Activated CD8-positive, alpha-beta memory T cell treated with anti-CD3 and anti-CD28 coated beads for 48 hours (primary cell): ENCODE results near the gene ZNF862.
A peak's percentile ranks its signal among the peaks of the same experiment; 100 is the strongest.

Source experiments
- DNase-seq, 3 experiments: peaks; one replicate each; pipeline ENCODE4 v3.0.0-alpha.2; 2020; ENCODE audit warnings: low read depth in 2 of 3, low spot score in 2 of 3

The ZNF862 gene

GRCh38 chr7:149864751-149865150, 26.6 kb downstream of the ZNF862 start:
- DNase-seq, result no peak

GRCh38 chr7:149865437-149865836, 27.3 kb downstream of the ZNF862 start:
- DNase-seq, result no peak

GRCh38 chr7:149866139-149866778, 28.1 kb downstream of the ZNF862 start:
- DNase-seq, result no peak

- no peak for DNase-seq
These were observed 28.7 kb downstream of the ZNF862 start for GRCh38 chr7:149866779-149867447.

- DNase-seq, result no peak
These were observed 29.8 kb downstream of the ZNF862 start for GRCh38 chr7:149867762-149868622.

- no peak for DNase-seq
These were observed 30.6 kb downstream of the ZNF862 start for GRCh38 chr7:149868623-149869290.

GRCh38 chr7:149869291-149869650, 31.1 kb downstream of the ZNF862 start:
- DNase-seq, result no peak

- DNase-seq, result no peak
These were observed 31.7 kb downstream of the ZNF862 start for GRCh38 chr7:149869867-149870266.

- no peak for DNase-seq
These were observed 32.1 kb downstream of the ZNF862 start for GRCh38 chr7:149870274-149870673.

GRCh38 chr7:149870701-149871483, 32.7 kb downstream of the ZNF862 start:
- DNase-seq, result no peak

- DNase-seq, result no peak
These were observed 33.4 kb downstream of the ZNF862 start for GRCh38 chr7:149871576-149871975.

GRCh38 chr7:149872419-149873073, 34.4 kb downstream of the ZNF862 start:
- DNase-seq, result no peak

- peak; percentile 71 to 93 (median 83) for DNase-seq
These were observed 35.1 kb downstream of the ZNF862 start, which contains the start of gene ATP6V0E2 for GRCh38 chr7:149873074-149873969. TSS of gene ATP6V0E2 (plus strand) at chr7:149873969. CDS start at chr7:149874066, 97 bp downstream.

GRCh38 chr7:149873970-149874643, 35.9 kb downstream of the ZNF862 start:
- no peak for DNase-seq

- no peak for DNase-seq
These were observed 36.5 kb downstream of the ZNF862 start for GRCh38 chr7:149874644-149875028.

GRCh38 chr7:149875396-149875795, 37.2 kb downstream of the ZNF862 start:
- DNase-seq, result no peak

GRCh38 chr7:149877890-149878522, 39.8 kb downstream of the ZNF862 start:
- no peak for DNase-seq

- DNase-seq, result no peak
These were observed 40.3 kb downstream of the ZNF862 start for GRCh38 chr7:149878523-149878921.
